HG03280 (cell line): ENCODE results near the gene RNMT.
"Not testable (repeated sequence)": the region's sequence is repeated elsewhere in the genome, so short reads cannot be mapped to it uniquely, and the experiment has no call there.

Experiments used
- ATAC-seq: cut with Tn5 transposase; IDR thresholded peaks from one replicate; pipeline ENCODE4 v1.9.1; 2021; ENCODE audit warnings: mild to moderate bottlenecking, moderate library complexity; ENCODE audit not compliant: unreplicated experiment

The RNMT gene

GRCh38 chr18:13726232-13726971 is at the start of gene RNMT, which contains the start of gene FAM210A:
Gene RNMT (plus strand): TSS chr18:13726673. CDS start chr18:13731518, 4,845 bp downstream.
Gene FAM210A (minus strand): TSS chr18:13726558. CDS start chr18:13682077, 44,481 bp downstream.
- peak; percentile 97 for ATAC-seq

GRCh38 chr18:13677350-13677749 is 49.1 kb upstream of the RNMT start:
- ATAC-seq, result not testable (repeated sequence)

- ATAC-seq, result no peak
Observed at GRCh38 chr18:13680612-13681011, 45.9 kb upstream of the RNMT start.

GRCh38 chr18:13681701-13682100 is 44.8 kb upstream of the RNMT start:
- no peak for ATAC-seq

- no peak for ATAC-seq
Observed at GRCh38 chr18:13684546-13684945, 41.9 kb upstream of the RNMT start.

GRCh38 chr18:13688191-13689136 is 38.0 kb upstream of the RNMT start:
- no peak for ATAC-seq

- ATAC-seq, result not testable (repeated sequence)
Observed at GRCh38 chr18:13690060-13690459, 36.4 kb upstream of the RNMT start.

- ATAC-seq, result not testable (repeated sequence)
Observed at GRCh38 chr18:13695337-13695736, 31.1 kb upstream of the RNMT start.

GRCh38 chr18:13696961-13697360 is 29.5 kb upstream of the RNMT start:
- ATAC-seq, result no peak

- ATAC-seq, result no peak
Observed at GRCh38 chr18:13700153-13700552, 26.3 kb upstream of the RNMT start.

- ATAC-seq, result no peak
Observed at GRCh38 chr18:13703899-13704298, 22.6 kb upstream of the RNMT start.

GRCh38 chr18:13710414-13710831 is 16.1 kb upstream of the RNMT start:
- ATAC-seq, result no peak

- ATAC-seq, result no peak
Observed at GRCh38 chr18:13712400-13713131, 13.9 kb upstream of the RNMT start.

GRCh38 chr18:13713455-13714055 is 12.9 kb upstream of the RNMT start:
- no peak for ATAC-seq

- ATAC-seq, result no peak
Observed at GRCh38 chr18:13715330-13715729, 11.1 kb upstream of the RNMT start.

GRCh38 chr18:13716916-13717315 is 9.6 kb upstream of the RNMT start:
- no peak for ATAC-seq

GRCh38 chr18:13720123-13720522 is 6.3 kb upstream of the RNMT start:
- no peak for ATAC-seq

- ATAC-seq, result no peak
Observed at GRCh38 chr18:13720847-13721246, 5.6 kb upstream of the RNMT start.

- no peak for ATAC-seq
Observed at GRCh38 chr18:13725566-13726231, 774 bp upstream of the RNMT start.

GRCh38 chr18:13726972-13727331 is 479 bp downstream of the RNMT start:
- no peak for ATAC-seq
